Retinal pigment epithelial cell (primary cell): ENCODE measurements around the gene NLK.

Source experiments
- DNase-seq: peaks from one replicate; pipeline ENCODE4 v3.0.0-alpha.2; 2010; ENCODE audit warnings: low read depth
- H3K4me3 ChIP-seq: 2 replicates; pipeline ENCODE4 v1.5.1; 2011; ENCODE audit warnings: mild to moderate bottlenecking, low read length, control low read depth, moderate library complexity
- TF ChIP-seq, protein P1 (sequence below): conservative IDR thresholded peaks from 2 replicates; pipeline ENCODE4 v1.5.1; 2011; ENCODE audit warnings: low read depth, low read length, control low read depth, inconsistent platforms

NLK gene

DNA sequence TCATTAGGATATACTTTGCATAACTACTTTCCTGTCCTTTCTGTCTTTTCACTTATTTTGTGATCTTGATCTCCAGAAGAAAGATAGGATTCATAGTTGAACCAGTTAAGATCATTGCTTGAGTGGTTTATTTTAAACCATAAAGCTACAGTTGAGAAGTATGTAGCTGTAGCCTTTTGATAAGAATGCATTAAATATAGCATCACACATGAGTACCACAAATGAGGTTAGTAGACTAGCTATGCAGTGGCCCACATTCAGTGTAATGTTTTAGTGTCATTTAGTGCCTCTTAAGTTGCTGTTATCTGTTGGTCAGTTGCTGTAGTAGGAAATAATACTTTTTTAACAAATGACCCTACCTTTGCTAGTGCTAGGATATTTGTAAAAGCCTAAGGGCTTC is 1.3 kb downstream of the NLK start:
- no peak overlapping the region for H3K4me3 ChIP-seq
- DNase-seq: no peak
- TF ChIP-seq, protein P1, sequence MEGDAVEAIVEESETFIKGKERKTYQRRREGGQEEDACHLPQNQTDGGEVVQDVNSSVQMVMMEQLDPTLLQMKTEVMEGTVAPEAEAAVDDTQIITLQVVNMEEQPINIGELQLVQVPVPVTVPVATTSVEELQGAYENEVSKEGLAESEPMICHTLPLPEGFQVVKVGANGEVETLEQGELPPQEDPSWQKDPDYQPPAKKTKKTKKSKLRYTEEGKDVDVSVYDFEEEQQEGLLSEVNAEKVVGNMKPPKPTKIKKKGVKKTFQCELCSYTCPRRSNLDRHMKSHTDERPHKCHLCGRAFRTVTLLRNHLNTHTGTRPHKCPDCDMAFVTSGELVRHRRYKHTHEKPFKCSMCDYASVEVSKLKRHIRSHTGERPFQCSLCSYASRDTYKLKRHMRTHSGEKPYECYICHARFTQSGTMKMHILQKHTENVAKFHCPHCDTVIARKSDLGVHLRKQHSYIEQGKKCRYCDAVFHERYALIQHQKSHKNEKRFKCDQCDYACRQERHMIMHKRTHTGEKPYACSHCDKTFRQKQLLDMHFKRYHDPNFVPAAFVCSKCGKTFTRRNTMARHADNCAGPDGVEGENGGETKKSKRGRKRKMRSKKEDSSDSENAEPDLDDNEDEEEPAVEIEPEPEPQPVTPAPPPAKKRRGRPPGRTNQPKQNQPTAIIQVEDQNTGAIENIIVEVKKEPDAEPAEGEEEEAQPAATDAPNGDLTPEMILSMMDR: no peak

GRCh38 chr17:28045304-28045703 is 2.8 kb downstream of the NLK start:
- no peak overlapping the region for H3K4me3 ChIP-seq
- TF ChIP-seq, protein P1: no peak

GRCh38 chr17:28046034-28046825 is 3.8 kb downstream of the NLK start:
- no peak overlapping the region for H3K4me3 ChIP-seq
- no peak for DNase-seq
- TF ChIP-seq, protein P1: no peak

More at GRCh38 chr17:28045304-28045703, 2.8 kb downstream of the NLK start:
- no peak for DNase-seq

DNA sequence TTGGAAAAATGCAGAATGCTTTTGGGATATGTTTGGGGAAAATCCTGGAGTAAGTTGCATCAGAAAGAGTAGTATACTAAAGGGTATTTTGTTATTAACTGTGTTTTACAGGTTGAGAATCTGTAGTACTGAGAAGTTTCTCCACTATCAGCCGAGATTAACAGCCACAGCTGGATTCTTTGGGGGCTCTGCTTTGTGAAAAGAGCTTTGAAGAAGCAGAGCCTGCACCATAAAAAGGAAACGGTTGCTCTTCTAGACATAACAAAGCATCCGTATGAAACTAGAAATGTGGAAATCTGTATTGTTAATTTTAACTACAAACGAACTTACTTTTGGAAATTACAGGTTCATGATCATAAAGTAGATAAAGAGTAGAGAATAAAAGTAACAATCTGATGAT is 5.3 kb downstream of the NLK start:
- TF ChIP-seq, protein P1: no peak
- H3K4me3 ChIP-seq: no peak overlapping the region
- DNase-seq: no peak

GRCh38 chr17:28049071-28049470 is 6.6 kb downstream of the NLK start:
- TF ChIP-seq, protein P1: no peak
- H3K4me3 ChIP-seq: no peak overlapping the region
- DNase-seq: no peak

- H3K4me3 ChIP-seq: no peak overlapping the region
- DNase-seq: no peak
- TF ChIP-seq, protein P1: no peak
These were observed 10.7 kb downstream of the NLK start for GRCh38 chr17:28053044-28053670.

- TF ChIP-seq, protein P1: no peak
- DNase-seq: no peak
These were observed 11.2 kb downstream of the NLK start for GRCh38 chr17:28053725-28054124.

More at GRCh38 chr17:28053725-28054124, 11.2 kb downstream of the NLK start:
- H3K4me3 ChIP-seq: no peak overlapping the region
